Measurements from ENCODE around the gene SYT8. TPM values are rescaled to one million over a fixed set of nuclear protein-coding genes. Genes with fewer than 3 reads are reported as not detected.

Gene SYT8
- total and polyA plus RNA-seq, 7 donors: 0.04 to 0.28 (median 0.06) TPM; not detected in 4

DNA sequence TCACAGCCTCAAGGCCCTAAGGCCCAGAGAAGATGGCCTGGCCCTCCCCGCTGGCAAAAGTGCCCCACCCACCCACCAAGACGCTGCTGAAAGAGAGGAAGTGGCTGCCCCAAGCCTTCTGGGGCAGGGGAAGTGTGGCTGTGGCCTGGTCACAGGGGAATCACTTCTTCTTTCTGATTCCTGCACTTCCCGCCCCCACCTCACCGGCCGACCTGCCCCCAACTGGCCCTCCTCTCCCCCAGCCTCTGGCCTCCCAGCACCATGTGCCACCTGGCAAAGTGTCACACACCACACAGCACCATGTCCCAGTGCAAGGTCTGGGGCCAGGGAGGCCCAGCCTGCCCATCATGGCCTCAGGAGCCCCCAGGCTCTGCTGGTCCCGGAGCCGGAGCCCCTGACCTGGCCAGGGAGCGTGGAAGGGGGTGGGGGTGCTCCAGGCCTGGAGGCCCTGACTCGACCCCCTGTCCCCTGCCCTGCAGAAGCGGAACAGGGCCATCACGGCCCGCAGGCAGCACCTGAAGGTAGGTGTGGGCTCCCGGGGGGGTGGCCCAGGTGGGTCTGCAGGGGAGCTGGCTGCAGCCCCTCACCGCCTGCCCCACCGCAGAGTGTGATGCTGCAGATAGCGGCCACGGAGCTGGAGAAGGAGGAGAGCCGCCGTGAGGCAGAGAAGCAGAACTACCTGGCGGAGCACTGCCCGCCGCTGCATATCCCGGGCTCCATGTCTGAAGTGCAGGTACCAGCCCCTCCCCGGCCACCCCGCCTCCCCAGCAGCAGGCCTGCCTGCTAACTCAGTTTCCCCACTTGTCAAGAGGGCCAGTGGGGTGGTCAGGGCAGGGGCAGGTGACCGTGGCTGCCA lies 5.4 kb downstream of the SYT8 start:
- 59 to 86% (median 61%) methylated on average over 23 to 26 of the region's 26 CpGs for WGBS, 3 donors
- TF ChIP-seq, protein P1, sequence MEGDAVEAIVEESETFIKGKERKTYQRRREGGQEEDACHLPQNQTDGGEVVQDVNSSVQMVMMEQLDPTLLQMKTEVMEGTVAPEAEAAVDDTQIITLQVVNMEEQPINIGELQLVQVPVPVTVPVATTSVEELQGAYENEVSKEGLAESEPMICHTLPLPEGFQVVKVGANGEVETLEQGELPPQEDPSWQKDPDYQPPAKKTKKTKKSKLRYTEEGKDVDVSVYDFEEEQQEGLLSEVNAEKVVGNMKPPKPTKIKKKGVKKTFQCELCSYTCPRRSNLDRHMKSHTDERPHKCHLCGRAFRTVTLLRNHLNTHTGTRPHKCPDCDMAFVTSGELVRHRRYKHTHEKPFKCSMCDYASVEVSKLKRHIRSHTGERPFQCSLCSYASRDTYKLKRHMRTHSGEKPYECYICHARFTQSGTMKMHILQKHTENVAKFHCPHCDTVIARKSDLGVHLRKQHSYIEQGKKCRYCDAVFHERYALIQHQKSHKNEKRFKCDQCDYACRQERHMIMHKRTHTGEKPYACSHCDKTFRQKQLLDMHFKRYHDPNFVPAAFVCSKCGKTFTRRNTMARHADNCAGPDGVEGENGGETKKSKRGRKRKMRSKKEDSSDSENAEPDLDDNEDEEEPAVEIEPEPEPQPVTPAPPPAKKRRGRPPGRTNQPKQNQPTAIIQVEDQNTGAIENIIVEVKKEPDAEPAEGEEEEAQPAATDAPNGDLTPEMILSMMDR (IDR thresholded peaks at IDR 0.05): no peak
- peak overlapping the region; percentile 72 for H3K4me3 ChIP-seq
- DNase-seq (peak; percentile 58 to 75), ATAC-seq (no peak)
- H3K27ac ChIP-seq: peak overlapping the region; percentile 93
- intact Hi-C loops (cut with DNase I): loop anchor here (5.0 to 10.0 kb wide), 4 partner anchors 42 to 312 kb away; partner anchors contain the start of gene TNNT3 (in 1 of the 2)
- no peaks in the 10 kb centered on the region for H3K27me3 ChIP-seq (ENCODE audit: insufficient read depth in 3 of 3, low read length in 2 of 3)
- no peaks in the 10 kb centered on the region for H3K9me3 ChIP-seq
- H3K4me1 ChIP-seq: peaks cover 11% of the 10 kb centered on the region
- peaks cover 0 to 7% of the 10 kb centered on the region in 2 donors for H3K36me3 ChIP-seq (ENCODE audit: insufficient read depth in 1 of 2, low read depth in 1 of 2)

DNA sequence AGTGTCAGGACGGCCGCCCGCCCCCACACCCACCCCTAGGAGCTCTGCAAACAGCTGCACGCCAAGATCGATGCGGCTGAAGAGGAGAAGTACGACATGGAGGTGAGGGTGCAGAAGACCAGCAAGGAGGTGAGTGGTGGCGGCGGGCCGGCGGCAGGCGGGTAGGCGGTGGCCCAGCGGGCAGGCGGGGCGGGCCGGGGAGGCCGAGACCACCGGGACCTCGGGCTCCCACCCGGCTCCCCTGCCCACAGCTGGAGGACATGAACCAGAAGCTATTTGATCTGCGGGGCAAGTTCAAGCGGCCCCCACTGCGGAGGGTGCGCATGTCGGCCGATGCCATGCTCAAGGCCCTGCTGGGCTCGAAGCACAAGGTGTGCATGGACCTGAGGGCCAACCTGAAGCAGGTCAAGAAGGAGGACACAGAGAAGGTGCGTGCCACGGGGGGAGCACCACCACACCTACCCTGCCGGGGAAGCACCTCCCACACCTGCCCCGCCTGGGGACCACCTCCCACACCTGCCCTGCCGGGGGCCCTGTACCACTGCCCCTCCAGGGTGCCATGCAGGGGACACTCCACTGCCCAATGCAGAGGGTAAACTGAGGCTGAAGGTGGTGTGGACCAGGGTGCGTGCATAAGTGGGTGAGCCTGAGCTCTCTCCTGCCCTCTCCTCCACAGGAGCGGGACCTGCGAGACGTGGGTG lies 6.1 kb downstream of the SYT8 start:
- H3K4me1 ChIP-seq: peaks cover 11% of the 10 kb centered on the region
- intact Hi-C loops (cut with DNase I): loop anchor here in 1 of 2 donors (10.0 kb wide), 1 partner anchor 74 kb away; the partner anchor contains the start of gene TNNT3
- ATAC-seq (no peak), DNase-seq (peak; percentile 18 to 57)
- peak overlapping the region; percentile 93 for H3K27ac ChIP-seq
- H3K9me3 ChIP-seq: no peaks in the 10 kb centered on the region
- peak overlapping the region; percentile 72 for H3K4me3 ChIP-seq
- no peaks in the 10 kb centered on the region for H3K27me3 ChIP-seq (ENCODE audit: insufficient read depth in 3 of 3, low read length in 2 of 3)
- H3K36me3 ChIP-seq (ENCODE audit: insufficient read depth in 1 of 2, low read depth in 1 of 2): peaks cover 0 to 7% of the 10 kb centered on the region in 2 donors
- 65 to 79% (median 77%) methylated on average over 28 to 37 of the region's 37 CpGs for WGBS, 3 donors
- TF ChIP-seq, protein P1 (IDR thresholded peaks at IDR 0.05): no peak

DNA sequence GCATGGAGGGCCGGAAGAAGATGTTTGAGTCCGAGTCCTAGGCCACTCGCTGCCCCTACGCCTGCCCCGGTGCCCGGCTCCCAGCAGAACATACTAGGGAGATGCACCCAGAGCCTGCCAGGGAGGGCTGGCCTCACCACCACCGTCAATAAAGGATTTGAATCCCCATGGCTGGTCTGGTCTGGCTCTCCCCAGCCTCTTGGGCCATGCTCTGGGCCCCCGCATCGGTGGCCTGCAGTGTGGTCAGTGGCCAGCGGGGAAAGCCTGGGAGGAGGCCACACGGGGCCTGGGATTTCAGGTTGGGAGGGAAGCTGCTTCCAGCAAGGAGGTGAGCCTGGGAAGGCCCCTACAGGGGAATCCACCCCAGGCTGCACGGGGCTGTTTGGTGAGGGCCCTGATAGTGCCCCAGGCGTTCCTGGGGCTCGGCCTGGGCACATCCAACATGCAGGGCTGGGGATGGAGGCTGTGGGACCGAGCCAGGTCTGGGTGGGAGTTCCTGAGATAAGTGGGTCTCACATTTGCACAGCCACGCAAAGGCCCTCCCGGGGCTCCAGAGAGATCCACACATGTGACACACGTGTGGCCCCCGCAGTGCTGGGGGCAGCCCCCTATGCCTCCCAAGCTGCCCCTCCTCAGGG lies 6.8 kb downstream of the SYT8 start:
- H3K27me3 ChIP-seq (ENCODE audit: insufficient read depth in 3 of 3, low read length in 2 of 3): no peaks in the 10 kb centered on the region
- TF ChIP-seq, protein P1 (IDR thresholded peaks at IDR 0.05): no peak
- intact Hi-C loops (cut with DNase I): loop anchor here in 1 of 2 donors (10.0 kb wide), 1 partner anchor 73 kb away; the partner anchor contains the start of gene TNNT3
- H3K9me3 ChIP-seq: no peaks in the 10 kb centered on the region
- peak; percentile 12 to 55 for DNase-seq
- H3K4me1 ChIP-seq: peaks cover 11% of the 10 kb centered on the region
- no peak for ATAC-seq
- peak overlapping the region; percentile 72 for H3K4me3 ChIP-seq
- peaks cover 0 to 7% of the 10 kb centered on the region in 2 donors for H3K36me3 ChIP-seq (ENCODE audit: insufficient read depth in 1 of 2, low read depth in 1 of 2)
- peak overlapping the region; percentile 93 for H3K27ac ChIP-seq
- 57 to 78% (median 57%) methylated on average over 15 to 19 of the region's 19 CpGs for WGBS, 3 donors

DNA sequence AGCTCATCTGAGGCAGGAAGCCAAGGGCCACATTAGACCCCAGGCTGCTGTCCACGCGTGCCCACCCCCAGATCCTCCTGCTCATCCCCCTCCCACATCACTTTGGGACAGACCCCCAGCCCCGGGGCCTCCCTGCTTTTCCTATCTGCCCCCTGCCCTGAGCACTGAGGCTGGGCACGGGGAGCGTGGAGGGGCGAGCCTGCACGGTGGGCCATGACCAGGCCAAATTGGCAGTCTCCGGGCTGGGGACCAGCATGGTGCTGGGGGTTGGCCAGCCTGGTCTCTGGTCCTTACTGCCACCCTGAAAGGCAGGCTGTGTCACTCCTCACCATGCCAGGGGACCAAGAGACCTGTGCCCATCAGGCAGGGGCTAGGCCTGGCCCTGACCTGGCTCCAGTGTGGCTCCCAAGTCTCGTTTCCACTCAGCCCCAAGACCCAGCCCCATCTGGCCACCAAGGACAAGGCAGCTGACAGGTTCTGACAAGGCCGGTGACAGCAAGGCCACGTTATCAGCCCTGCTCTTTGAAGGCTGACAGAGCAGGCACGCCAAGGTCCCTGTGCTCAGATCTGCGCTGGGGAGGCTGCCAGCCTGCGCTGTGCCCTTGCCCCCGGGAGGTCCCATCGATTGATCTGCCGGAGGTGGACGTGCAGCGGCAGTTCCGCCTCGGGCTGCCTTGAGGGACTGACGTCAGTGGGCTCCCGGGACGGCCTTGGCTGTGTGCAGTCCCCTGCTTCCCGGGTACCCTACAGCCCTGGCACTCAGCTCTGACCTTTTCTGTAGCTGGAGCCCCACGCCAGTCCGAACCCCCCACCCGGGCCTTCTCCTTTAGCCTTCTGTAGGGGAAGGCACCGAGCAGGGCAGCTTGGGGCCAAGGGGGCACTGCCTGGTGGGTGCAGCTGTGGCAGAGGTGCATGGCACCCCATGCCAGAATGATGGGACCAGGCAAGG lies 7.6 kb downstream of the SYT8 start:
- intact Hi-C loops (cut with DNase I): loop anchor here in 1 of 2 donors (10.0 kb wide), 1 partner anchor 72 kb away; the partner anchor contains the start of gene TNNT3
- peak; percentile 63 to 77 for DNase-seq
- Histone ChIP-seq H3K9me3 (no peaks in the 10 kb centered on the region), H3K36me3 (ENCODE audit: insufficient read depth in 1 of 2, low read depth in 1 of 2) (peaks cover 0 to 7% of the 10 kb centered on the region in 2 donors), H3K27ac (peak overlapping the region; percentile 93), H3K4me1 (peaks cover 10% of the 10 kb centered on the region), H3K4me3 (peak overlapping the region; percentile 72), H3K27me3 (ENCODE audit: insufficient read depth in 3 of 3, low read length in 2 of 3) (no peaks in the 10 kb centered on the region)
- TF ChIP-seq, protein P1 (IDR thresholded peaks at IDR 0.05): no peak
- ATAC-seq: peak in 3 of 4 donors; percentile 7 to 23 (median 15)
- WGBS, 3 donors: 54 to 90% (median 69%) methylated on average over 27 to 29 of the region's 29 CpGs

All from psoas muscle (tissue), 8 donors.